Measurements from ENCODE around the gene CACNA1D.
"Not testable (repeated sequence)": the region's sequence is repeated elsewhere in the genome, so short reads cannot be mapped to it uniquely, and the experiment has no call there.

CACNA1D gene

GRCh38 chr3:53617893-53618523 is 123.6 kb downstream of the CACNA1D start:
- DNase-seq = no peak

- no peak for DNase-seq
Observed at GRCh38 chr3:53618524-53618906, 124.1 kb downstream of the CACNA1D start.

- DNase-seq = no peak
Observed at GRCh38 chr3:53618936-53619335, 124.5 kb downstream of the CACNA1D start.

GRCh38 chr3:53624061-53624857 is 129.8 kb downstream of the CACNA1D start:
- DNase-seq = no peak

- no peak for DNase-seq
Observed at GRCh38 chr3:53626876-53627275, 132.5 kb downstream of the CACNA1D start.

- no peak for DNase-seq
Observed at GRCh38 chr3:53628536-53629401, 134.4 kb downstream of the CACNA1D start.

GRCh38 chr3:53629402-53629723 is 135.0 kb downstream of the CACNA1D start:
- DNase-seq = no peak

GRCh38 chr3:53630547-53630946 is 136.1 kb downstream of the CACNA1D start:
- DNase-seq = no peak

GRCh38 chr3:53633197-53633787 is 138.9 kb downstream of the CACNA1D start:
- no peak for DNase-seq

- no peak for DNase-seq
Observed at GRCh38 chr3:53635041-53635440, 140.6 kb downstream of the CACNA1D start.

GRCh38 chr3:53638806-53639205 is 144.4 kb downstream of the CACNA1D start:
- not testable (repeated sequence) for DNase-seq

GRCh38 chr3:53641397-53641796 is 147.0 kb downstream of the CACNA1D start:
- no peak for DNase-seq

GRCh38 chr3:53642211-53642610 is 147.8 kb downstream of the CACNA1D start:
- DNase-seq = no peak

- no peak for DNase-seq
Observed at GRCh38 chr3:53643757-53644156, 149.3 kb downstream of the CACNA1D start.

- DNase-seq = no peak
Observed at GRCh38 chr3:53645754-53646153, 151.3 kb downstream of the CACNA1D start.

GRCh38 chr3:53646723-53647122 is 152.3 kb downstream of the CACNA1D start:
- DNase-seq = no peak

- DNase-seq = no peak
Observed at GRCh38 chr3:53649816-53650215, 155.4 kb downstream of the CACNA1D start.

- no peak for DNase-seq
Observed at GRCh38 chr3:53650424-53650823, 156.0 kb downstream of the CACNA1D start.

- DNase-seq = no peak
Observed at GRCh38 chr3:53650928-53651661, 156.7 kb downstream of the CACNA1D start.

GRCh38 chr3:53651927-53652326 is 157.5 kb downstream of the CACNA1D start:
- DNase-seq = no peak

GRCh38 chr3:53657651-53658050 is 163.2 kb downstream of the CACNA1D start:
- DNase-seq = no peak

- DNase-seq = no peak
Observed at GRCh38 chr3:53658613-53659193, 164.3 kb downstream of the CACNA1D start.

Data from cortex of kidney (tissue), 1 donor.